Measurements from ENCODE around the gene NUP98.

DNA sequence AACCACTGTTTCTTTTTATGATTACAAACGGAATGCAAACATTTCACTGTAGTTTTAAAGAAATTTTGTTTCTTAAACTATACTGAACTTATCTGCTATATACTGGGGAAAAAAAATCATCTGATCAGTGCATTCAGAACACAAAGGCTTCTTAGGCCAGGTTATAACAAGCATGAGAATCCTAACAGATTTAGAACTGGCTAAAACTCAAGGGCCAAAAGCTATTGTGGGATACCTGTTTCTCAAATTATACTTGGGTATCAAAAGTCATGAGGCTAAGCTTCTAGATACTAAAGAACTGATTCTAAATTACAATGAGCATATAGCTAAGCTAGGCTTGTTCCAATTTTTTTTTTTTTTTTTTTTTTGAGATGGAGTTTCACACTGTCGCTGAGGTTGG is 96.4 kb downstream of the NUP98 start:
- TF ChIP-seq, protein P1, sequence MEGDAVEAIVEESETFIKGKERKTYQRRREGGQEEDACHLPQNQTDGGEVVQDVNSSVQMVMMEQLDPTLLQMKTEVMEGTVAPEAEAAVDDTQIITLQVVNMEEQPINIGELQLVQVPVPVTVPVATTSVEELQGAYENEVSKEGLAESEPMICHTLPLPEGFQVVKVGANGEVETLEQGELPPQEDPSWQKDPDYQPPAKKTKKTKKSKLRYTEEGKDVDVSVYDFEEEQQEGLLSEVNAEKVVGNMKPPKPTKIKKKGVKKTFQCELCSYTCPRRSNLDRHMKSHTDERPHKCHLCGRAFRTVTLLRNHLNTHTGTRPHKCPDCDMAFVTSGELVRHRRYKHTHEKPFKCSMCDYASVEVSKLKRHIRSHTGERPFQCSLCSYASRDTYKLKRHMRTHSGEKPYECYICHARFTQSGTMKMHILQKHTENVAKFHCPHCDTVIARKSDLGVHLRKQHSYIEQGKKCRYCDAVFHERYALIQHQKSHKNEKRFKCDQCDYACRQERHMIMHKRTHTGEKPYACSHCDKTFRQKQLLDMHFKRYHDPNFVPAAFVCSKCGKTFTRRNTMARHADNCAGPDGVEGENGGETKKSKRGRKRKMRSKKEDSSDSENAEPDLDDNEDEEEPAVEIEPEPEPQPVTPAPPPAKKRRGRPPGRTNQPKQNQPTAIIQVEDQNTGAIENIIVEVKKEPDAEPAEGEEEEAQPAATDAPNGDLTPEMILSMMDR (IDR thresholded peaks at IDR 0.05; ENCODE audit: extremely low read depth in 1 of 2, insufficient read depth in 1 of 2, low read depth in 1 of 2, low read length in 2 of 2), result no peak
- TF ChIP-seq EZH2 (IDR thresholded peaks at IDR 0.05; ENCODE audit: borderline replicate concordance, low read depth, low read length, severe bottlenecking), result no peak
- no peak for TF ChIP-seq JUN (IDR thresholded peaks at IDR 0.05; ENCODE audit: borderline replicate concordance, insufficient read depth, insufficient read length, low read depth)
- no peak for TF ChIP-seq POLR2A (IDR thresholded peaks at IDR 0.05; ENCODE audit: low read depth, low read length)
- no peak for TF ChIP-seq FOS (IDR thresholded peaks at IDR 0.05; ENCODE audit: borderline replicate concordance, insufficient read depth, low read length)
- no peak for TF ChIP-seq POLR2AphosphoS5 (IDR thresholded peaks at IDR 0.05; ENCODE audit: insufficient read depth, low read depth, low read length)

All from endothelial cell of umbilical vein (primary cell).